AG10803 (cell line): Measurements from ENCODE around the gene ANKRD53.
"Not testable (repeated sequence)": the region's sequence is repeated elsewhere in the genome, so short reads cannot be mapped to it uniquely, and the experiment has no call there.

ENCODE experiments used
- DNase-seq: peaks from one replicate; pipeline ENCODE4 v3.0.0; 2010; ENCODE audit warnings: low read depth
- H3K4me3 ChIP-seq: 2 replicates; pipeline ENCODE4 v1.5.1; 2011; ENCODE audit warnings: mild to moderate bottlenecking, low read length, control low read depth
- TF ChIP-seq, protein P1 (sequence below): conservative IDR thresholded peaks from 2 replicates; pipeline ENCODE4 v1.5.1; 2011; ENCODE audit warnings: mild to moderate bottlenecking, low read length, control low read depth, inconsistent platforms

Gene ANKRD53

DNA sequence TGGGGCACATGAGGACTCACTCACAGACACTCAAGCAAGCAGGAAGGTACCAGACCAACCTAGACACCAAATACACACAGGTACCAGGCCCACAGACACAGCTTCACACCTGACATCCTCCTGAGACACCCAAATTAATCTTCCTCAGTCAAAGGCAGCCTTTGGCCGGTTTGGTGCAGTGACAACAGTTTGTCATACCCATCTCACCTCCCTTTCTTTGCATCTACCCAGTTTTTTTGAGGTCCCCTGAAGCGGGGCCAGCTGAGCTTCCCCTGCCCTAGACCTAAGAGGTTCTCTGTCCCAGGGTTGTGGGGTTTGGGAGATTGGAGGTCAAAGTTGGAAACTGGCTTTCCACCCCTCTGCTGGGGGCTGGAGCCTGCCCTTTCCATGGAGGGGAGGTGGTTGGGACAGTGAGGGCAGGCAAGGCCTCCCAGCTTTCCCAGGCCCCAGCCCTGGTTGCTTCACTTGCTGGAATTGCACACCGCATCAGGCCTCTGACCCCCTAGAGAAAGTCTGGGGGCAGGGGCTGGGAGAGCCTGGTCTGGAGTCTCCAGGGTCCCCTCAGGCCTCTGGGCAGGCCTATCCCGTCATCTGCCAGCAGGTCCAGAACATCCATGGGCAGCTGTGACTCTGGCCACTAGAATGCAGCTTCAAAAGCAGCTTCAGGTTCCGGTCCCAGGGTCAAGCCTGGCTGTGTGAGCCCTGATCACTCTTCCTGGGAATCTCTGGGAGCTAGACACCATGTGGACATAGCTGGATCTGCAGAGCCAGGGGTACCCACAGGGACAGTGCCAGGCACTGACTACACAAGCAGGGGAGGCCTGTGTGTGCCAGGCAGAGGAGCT lies 28.7 kb downstream of the ANKRD53 start:
- no peak overlapping the region for H3K4me3 ChIP-seq
- no peak for DNase-seq
- TF ChIP-seq, protein P1, sequence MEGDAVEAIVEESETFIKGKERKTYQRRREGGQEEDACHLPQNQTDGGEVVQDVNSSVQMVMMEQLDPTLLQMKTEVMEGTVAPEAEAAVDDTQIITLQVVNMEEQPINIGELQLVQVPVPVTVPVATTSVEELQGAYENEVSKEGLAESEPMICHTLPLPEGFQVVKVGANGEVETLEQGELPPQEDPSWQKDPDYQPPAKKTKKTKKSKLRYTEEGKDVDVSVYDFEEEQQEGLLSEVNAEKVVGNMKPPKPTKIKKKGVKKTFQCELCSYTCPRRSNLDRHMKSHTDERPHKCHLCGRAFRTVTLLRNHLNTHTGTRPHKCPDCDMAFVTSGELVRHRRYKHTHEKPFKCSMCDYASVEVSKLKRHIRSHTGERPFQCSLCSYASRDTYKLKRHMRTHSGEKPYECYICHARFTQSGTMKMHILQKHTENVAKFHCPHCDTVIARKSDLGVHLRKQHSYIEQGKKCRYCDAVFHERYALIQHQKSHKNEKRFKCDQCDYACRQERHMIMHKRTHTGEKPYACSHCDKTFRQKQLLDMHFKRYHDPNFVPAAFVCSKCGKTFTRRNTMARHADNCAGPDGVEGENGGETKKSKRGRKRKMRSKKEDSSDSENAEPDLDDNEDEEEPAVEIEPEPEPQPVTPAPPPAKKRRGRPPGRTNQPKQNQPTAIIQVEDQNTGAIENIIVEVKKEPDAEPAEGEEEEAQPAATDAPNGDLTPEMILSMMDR: no peak

DNA sequence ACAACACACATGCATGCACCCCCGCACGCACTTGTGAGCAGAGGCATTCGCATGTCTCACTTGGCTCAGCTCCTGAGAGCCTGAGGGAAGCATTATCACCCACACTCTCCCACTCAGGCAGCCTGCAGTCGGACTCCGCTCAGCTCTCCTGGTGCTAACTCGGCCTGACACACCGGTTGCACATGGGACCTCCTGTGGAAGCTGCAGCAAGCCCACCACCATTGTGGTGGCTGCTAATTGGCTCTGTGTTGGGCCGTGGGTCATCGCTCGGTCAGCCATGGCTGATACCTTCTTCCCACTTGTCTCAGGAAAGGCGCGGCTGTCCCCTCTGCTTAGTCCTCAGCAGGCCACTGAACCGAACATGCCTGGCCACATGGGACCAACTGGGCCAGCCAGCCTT lies 29.9 kb downstream of the ANKRD53 start:
- no peak for DNase-seq
- H3K4me3 ChIP-seq: no peak overlapping the region
- TF ChIP-seq, protein P1: no peak

DNA sequence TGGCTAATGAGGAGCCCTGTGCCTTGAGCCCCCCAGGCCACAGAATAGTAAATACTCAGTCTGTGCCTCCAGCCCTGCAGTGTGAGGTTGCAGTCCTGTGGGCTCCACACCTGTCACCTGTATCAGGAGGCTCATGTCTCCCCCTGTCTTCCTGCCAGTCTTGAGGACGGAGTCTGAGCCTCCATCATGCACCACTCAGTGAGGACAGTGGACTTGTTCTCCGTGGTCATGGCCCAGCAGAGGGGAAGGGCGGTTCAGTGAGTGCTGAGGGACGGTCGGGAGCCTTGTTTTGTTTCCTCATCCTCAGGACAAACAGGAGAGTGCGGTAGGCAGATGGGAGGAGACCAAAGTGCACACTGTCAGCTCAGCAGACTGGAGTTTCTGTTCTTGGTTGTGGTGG lies 33.4 kb downstream of the ANKRD53 start:
- H3K4me3 ChIP-seq: not testable (repeated sequence)

DNA sequence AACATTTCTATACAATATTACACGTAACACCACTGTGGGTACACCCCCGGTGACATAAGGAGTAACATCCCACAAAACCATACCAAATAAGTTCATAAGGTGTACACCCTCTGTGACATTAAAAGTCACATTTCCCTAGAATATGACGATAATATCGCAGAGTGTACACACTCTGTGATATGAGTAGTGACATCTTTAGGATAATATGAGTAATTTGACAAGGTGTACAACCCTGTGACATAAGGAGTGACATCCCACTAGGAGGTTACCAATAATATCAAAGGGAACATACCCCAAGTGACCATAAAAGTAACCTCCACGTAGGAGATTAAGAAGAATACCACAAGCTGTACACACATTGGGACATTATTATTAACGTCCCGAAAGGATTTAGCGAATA lies 40.2 kb downstream of the ANKRD53 start:
- DNase-seq: no peak
- H3K4me3 ChIP-seq: no peak overlapping the region
- TF ChIP-seq, protein P1: no peak

More for the DNA sequence above, 33.4 kb downstream of the ANKRD53 start:
- DNase-seq: not testable (repeated sequence)

DNA sequence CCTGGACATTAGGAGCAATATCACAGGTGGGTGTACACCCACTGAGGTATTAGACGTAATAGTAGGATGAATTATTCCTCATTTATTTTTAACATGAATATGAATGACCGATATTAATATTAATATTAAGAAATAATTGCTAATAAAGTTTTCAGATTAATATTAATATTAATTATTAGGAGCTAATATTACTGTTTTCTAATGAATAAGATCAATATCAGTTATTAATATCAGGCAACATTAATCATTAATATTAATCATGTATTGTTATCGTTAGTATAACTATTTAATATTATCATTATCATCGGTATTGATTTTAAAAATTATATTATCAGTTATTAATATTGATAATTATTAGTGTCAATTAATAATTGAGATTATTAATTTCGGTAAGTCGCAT lies 41.6 kb downstream of the ANKRD53 start:
- not testable (repeated sequence) for DNase-seq, H3K4me3 ChIP-seq

DNA sequence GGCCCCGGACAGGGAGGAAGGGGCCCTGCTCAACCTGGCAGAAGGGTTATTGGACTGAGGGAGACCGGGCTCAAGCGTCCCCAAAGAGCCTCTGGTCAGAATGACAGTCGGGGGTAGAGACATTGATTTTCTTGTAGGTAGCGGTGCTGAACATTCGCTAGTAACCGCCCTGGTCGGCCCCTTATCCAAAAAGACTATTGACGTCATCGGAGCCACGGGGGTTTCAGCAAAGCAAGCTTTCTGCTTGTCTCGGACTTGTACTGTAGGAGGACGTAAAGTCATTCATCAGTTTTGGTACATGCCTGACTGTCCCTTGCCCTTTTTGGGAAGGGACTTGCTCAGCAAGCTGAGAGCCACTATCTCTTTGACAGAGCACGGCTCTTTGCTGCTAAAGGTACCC lies 43.0 kb downstream of the ANKRD53 start:
- not testable (repeated sequence) for DNase-seq, H3K4me3 ChIP-seq

DNA sequence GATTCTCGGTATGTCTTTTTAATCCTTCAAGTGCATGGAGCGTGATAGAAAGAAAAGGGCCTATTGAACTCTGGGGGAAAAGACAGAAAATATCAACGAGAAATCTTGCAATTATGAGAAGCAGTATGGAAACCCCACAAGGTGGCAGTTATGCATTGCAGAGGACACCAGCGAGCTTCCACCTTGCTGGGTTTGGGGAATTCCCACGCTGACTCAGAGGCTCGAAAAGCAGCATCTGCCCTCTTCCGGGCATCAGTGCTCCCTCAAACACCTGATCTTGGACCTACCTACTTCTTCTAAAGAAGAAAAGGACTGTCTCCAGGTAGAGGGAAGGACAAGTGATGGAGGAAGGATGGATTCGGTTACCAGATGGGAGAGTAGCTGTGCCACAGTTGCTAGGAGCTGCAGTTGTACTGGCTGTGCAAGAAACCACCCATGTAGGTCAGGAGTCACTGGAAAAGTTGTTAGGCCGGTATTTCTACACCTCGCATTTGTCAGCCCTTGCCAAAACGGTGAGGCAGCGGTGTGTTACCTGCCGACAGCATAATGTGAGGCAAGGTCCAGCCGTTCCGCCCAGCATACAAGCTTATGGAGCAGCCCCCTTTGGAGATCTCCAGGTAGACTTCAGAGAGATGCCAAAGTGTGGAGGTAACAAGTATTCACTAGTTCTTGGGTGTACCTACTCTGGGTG lies 45.3 kb downstream of the ANKRD53 start:
- DNase-seq, H3K4me3 ChIP-seq: not testable (repeated sequence)
